Sigmoid colon (tissue), 4 donors: Measurements from ENCODE around the gene ZNF3.

Source experiments
- POLR2A ChIP-seq, 2 donors: fragments of 450-650 bp; IDR thresholded peaks; one replicate each; pipeline ENCODE4 v1.6.1; 2016; ENCODE audit warnings: antibody characterized with exemption in 2 of 2, mild to moderate bottlenecking in 2 of 2, moderate library complexity in 2 of 2
- POLR2AphosphoS5 ChIP-seq, 4 donors: sonication (generic); formaldehyde crosslinking; IDR thresholded peaks; one replicate each; pipeline ENCODE4 v1.6.1; 2017; ENCODE audit warnings: antibody characterized with exemption in 4 of 4
- TF ChIP-seq, protein P1 (sequence below), 4 experiments: fragments of 450-650 bp in 3 of 4; fragments of 200-600 bp in 1 of 4; IDR thresholded peaks; one replicate each; pipeline ENCODE4 v1.5.1; 2016 to 2019; ENCODE audit warnings: antibody characterized with exemption in 4 of 4, mild to moderate bottlenecking in 3 of 4, moderate library complexity in 2 of 4

DNA sequence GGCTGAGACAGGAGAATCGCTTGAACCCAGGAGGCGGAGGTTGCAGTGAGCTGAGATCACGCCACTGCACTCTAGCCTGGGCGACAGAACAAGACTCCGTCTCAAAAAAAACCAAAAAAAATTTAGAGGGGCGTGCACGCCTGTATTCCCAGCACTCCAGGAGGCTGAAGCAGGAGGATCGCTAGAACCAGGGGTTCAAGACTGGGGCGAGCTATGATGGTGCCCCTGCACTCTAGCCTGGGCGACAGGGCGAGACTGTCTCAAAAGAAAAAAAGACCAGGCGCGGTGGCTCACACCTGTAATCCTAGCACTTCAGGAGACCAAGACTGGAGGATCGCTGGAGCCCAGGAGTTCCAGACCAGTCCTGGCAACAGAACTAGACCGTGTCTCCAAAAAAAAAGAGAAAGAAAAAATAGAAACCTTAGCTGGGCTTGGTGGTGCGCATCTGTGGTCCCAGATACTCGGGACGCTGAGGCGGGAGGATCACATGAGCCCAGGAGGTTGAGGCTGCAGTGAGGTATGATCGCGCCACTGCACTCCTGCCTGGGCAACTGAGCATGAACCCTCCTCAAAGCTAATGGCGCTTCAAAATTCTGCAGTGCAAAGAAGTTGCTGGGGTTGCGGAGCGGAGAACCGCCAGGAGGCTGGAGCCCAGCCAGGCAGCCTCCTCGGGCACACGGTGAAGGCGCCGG lies 44.9 kb upstream of the ZNF3 start:
- TF ChIP-seq, protein P1, sequence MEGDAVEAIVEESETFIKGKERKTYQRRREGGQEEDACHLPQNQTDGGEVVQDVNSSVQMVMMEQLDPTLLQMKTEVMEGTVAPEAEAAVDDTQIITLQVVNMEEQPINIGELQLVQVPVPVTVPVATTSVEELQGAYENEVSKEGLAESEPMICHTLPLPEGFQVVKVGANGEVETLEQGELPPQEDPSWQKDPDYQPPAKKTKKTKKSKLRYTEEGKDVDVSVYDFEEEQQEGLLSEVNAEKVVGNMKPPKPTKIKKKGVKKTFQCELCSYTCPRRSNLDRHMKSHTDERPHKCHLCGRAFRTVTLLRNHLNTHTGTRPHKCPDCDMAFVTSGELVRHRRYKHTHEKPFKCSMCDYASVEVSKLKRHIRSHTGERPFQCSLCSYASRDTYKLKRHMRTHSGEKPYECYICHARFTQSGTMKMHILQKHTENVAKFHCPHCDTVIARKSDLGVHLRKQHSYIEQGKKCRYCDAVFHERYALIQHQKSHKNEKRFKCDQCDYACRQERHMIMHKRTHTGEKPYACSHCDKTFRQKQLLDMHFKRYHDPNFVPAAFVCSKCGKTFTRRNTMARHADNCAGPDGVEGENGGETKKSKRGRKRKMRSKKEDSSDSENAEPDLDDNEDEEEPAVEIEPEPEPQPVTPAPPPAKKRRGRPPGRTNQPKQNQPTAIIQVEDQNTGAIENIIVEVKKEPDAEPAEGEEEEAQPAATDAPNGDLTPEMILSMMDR (IDR thresholded peaks at IDR 0.05), result no peak
- TF ChIP-seq POLR2AphosphoS5 (IDR thresholded peaks at IDR 0.05) (no peak), POLR2A (IDR thresholded peaks at IDR 0.05) (no peak)
